ENCODE data around the gene PIN4. TPM values are rescaled to one million over a fixed set of nuclear protein-coding genes. Genes with fewer than 3 reads are reported as not detected.

The PIN4 gene
- total and polyA plus RNA-seq, 10 of the 15 experiments (the other 5 are each of a cell fraction or from before 2014, with no cell fraction given) = 8.2 to 53.6 (median 33.9) TPM

- ChIA-PET POLR2A (no interaction called here), RAD21 (ENCODE audit: unreplicated experiment) (no interaction called here), SMC1A (ENCODE audit: uncharacterized antibody, unreplicated experiment) (no interaction called here), CTCF (no interaction called here)
- H3K9ac ChIP-seq (ENCODE audit: control insufficient read depth, insufficient read depth, low read length) = no peak overlapping the region
- no peaks in the 10 kb centered on the region for H4K20me1 ChIP-seq (ENCODE audit: control insufficient read depth, insufficient read depth)
- no TSS peak for BruUV-seq (replicated peaks)
- no peak for DNase-seq (ENCODE audit: low read depth, low spot score)
- WGBS (ENCODE audit: insufficient coverage, insufficient replicate concordance, low lambda C conversion rate, missing lambda C conversion rate) = 47% methylated on average over 2 of the region's 2 CpGs
- H3K36me3 ChIP-seq (ENCODE audit: control insufficient read depth in 2 of 2, insufficient read depth in 2 of 2, low read length in 1 of 2) = no peaks in the 10 kb centered on the region
- peaks cover 14% of the 10 kb centered on the region for H3K4me1 ChIP-seq (ENCODE audit: control insufficient read depth, insufficient read depth, low read length)
- H3K79me2 ChIP-seq (ENCODE audit: control insufficient read depth, insufficient read depth, low read length) = no peaks in the 10 kb centered on the region
- H3K9me3 ChIP-seq (replicated peaks; ENCODE audit: control insufficient read depth, insufficient read depth, low read length) = no peaks in the 10 kb centered on the region
- no peak for ATAC-seq
- intact Hi-C loops (cut with micrococcal nuclease; ENCODE audit: unreplicated experiment) (loop anchor here (2.0 kb wide), 1 partner anchor 37 kb away; the partner anchor contains the start of gene PIN4), in situ Hi-C loops (cut with MboI) (no loop called here)
- H2AFZ ChIP-seq (ENCODE audit: control insufficient read depth, low read depth, low read length) = no peak overlapping the region
- no peak overlapping the region for H3K27ac ChIP-seq (ENCODE audit: control insufficient read depth, insufficient read depth)
- no peak overlapping the region for H3K4me3 ChIP-seq
- no peak overlapping the region for H3K4me2 ChIP-seq (ENCODE audit: control insufficient read depth, insufficient read depth)
- no peak for FAIRE-seq
- 0 out of 4 replicates have a peak, but pooled peaks cover 0 to 2% of the 10 kb centered on the region in 2 experiments for H3K27me3 ChIP-seq (replicated peaks in 1 of 2; ENCODE audit: control insufficient read depth in 2 of 2, insufficient read depth in 2 of 2, low read length in 1 of 2)
- TF ChIP-seq NKRF (conservative IDR thresholded peaks at IDR 0.05) (no peak), E4F1 (IDR thresholded peaks at IDR 0.05; ENCODE audit: borderline replicate concordance, partially characterized antibody) (no peak), RELB (IDR thresholded peaks at IDR 0.05; ENCODE audit: low read depth) (no peak), YBX1 (IDR thresholded peaks at IDR 0.05) (no peak), JUNB (IDR thresholded peaks at IDR 0.05) (no peak), NR2C2 (IDR thresholded peaks at IDR 0.05; ENCODE audit: borderline replicate concordance, control insufficient read depth, insufficient read length, low read depth) (no peak), NRF1 (conservative IDR thresholded peaks at IDR 0.05; ENCODE audit: low read depth, low read length) (no peak), SMARCA5 (IDR thresholded peaks at IDR 0.05) (no peak), ZZZ3 (IDR thresholded peaks at IDR 0.05; ENCODE audit: control insufficient read depth, insufficient read length, low read depth) (no peak), CBX3 (IDR thresholded peaks at IDR 0.05; ENCODE audit: borderline replicate concordance, low read depth) (no peak), SMAD5 (IDR thresholded peaks at IDR 0.05; ENCODE audit: low read depth) (no peak), CTCF (IDR thresholded peaks at IDR 0.05 in 2 of 3, conservative IDR thresholded peaks at IDR 0.05 in 1 of 3; ENCODE audit: control insufficient read depth in 2 of 3, extremely low read depth in 1 of 3, insufficient read depth in 1 of 3, low read depth in 3 of 3, low read length in 3 of 3) (no peak), YY1 (IDR thresholded peaks at IDR 0.05; ENCODE audit: low read depth, low read length) (no peak), IKZF1 (conservative IDR thresholded peaks at IDR 0.05) (no peak)
These were observed 38.0 kb upstream of the PIN4 start for GRCh38 chrX:72143609-72143907.

All from GM12878 (cell line).